Motor neuron (in vitro differentiated cells): ENCODE data around the gene PNMA6E. TPM values are rescaled to one million over a fixed set of nuclear protein-coding genes. Genes with fewer than 3 reads are reported as not detected.

ENCODE experiments used
- total RNA-seq, 8 experiments: library from RNA; unstranded; fragments of 300-600 nt; gene quantifications; 2 replicates each; pipeline versions ENCODE4 v1.2.3 to v1.2.4, GENCODE V29; 2022

PNMA6E gene
- total RNA-seq, 8 experiments from 2014 or later: 0.05 to 0.87 (median 0.19) TPM; not detected in 2

Other genes starting within 250 kb of the PNMA6E start
- gene MAGEA1, start 222.1 kb downstream of the PNMA6E start, total RNA-seq: under 1 TPM in 2 of 8 experiments, not detected in 6; 0.14 to 0.19 TPM
- 1 to 10 TPM in 1 of 8 experiments, under 1 TPM in 6, not detected in 1; 0.04 to 1.2 (median 0.43) TPM for gene PNMA6F, start 79.6 kb downstream of the PNMA6E start, total RNA-seq
- 10 to 100 TPM in 1 of 8 experiments, 1 to 10 TPM in 7; 2.6 to 15.8 (median 6.3) TPM for gene ZNF275, start 67.2 kb downstream of the PNMA6E start, total RNA-seq
- under 1 TPM in 5 of 8 experiments, not detected in 3; under 0.01 to 0.19 (median 0.04) TPM for gene ZFP92, start 10.1 kb upstream of the PNMA6E start, total RNA-seq
- under 1 TPM in 5 of 8 experiments, not detected in 3; 0.05 to 0.70 (median 0.38) TPM for gene TREX2, start 44.7 kb upstream of the PNMA6E start, total RNA-seq
- 10 to 100 TPM in 7 of 8 experiments, 1 to 10 TPM in 1; 8.5 to 28.6 (median 19.0) TPM for gene HAUS7, start 69.2 kb upstream of the PNMA6E start, total RNA-seq
- gene BGN, start 93.6 kb upstream of the PNMA6E start, total RNA-seq: 100 to 1,000 TPM in 1 of 8 experiments, 1 to 10 TPM in 3, under 1 TPM in 3, not detected in 1; 0.08 to 105 (median 2.6) TPM
- 1 to 10 TPM in 2 of 8 experiments, under 1 TPM in 4, not detected in 2; 0.17 to 4.4 (median 0.66) TPM for gene ATP2B3, start 116.3 kb upstream of the PNMA6E start, total RNA-seq
- 10 to 100 TPM; 11.2 to 18.8 (median 14.6) TPM for gene CCNQ, start 197.8 kb upstream of the PNMA6E start, total RNA-seq
- gene DUSP9, start 245.9 kb upstream of the PNMA6E start, total RNA-seq: 1 to 10 TPM in 2 of 8 experiments, under 1 TPM in 5, not detected in 1; 0.43 to 2.1 (median 0.77) TPM